ENCODE data around the gene MAN2B1.

MAN2B1 gene

DNA sequence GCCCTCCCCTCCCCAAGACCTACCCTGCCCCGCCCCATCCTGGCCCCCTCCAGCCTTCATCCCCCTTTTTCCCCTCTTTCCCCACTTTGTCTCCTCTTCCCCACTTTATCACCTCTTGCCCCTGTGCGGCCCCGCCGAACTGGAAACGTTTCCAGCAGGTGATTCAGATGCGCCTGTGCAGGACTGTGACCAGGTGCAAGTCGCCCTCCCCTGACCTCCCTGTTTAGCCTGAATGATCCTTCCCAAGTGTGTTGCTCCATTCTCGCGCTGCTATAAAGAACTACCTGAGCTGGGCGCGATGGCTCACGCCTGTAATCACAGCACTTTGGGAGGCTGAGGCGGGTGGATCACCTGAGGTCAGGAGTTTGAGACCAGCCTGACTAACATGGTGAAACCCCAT is 29.9 kb downstream of the MAN2B1 start:
- Histone ChIP-seq H3K4me2 (ENCODE audit: low read length) (no peak overlapping the region), H3F3A (ENCODE audit: control insufficient read depth, insufficient read depth) (no peaks in the 10 kb centered on the region), H3K36me3 (ENCODE audit: control insufficient read depth, low read length) (no peaks in the 10 kb centered on the region), H3K9me2 (replicated peaks; ENCODE audit: control insufficient read depth, low read length) (no peaks in the 10 kb centered on the region), H3K4me3 (ENCODE audit: low read length) (no peak overlapping the region), H3K4me1 (ENCODE audit: control insufficient read depth, low read length) (peaks cover 9% of the 10 kb centered on the region), H3K27ac (ENCODE audit: low read depth, low read length) (no peak overlapping the region), H3K79me2 (ENCODE audit: control insufficient read depth, low read length) (no peaks in the 10 kb centered on the region), H3K27me3 (ENCODE audit: control insufficient read depth, low read length) (no peaks in the 10 kb centered on the region), H3K9me3 (ENCODE audit: control insufficient read depth, insufficient read depth, low read length) (no peaks in the 10 kb centered on the region), H4K20me1 (ENCODE audit: control insufficient read depth, insufficient read depth, low read depth, low read length) (no peaks in the 10 kb centered on the region)
- no peak for TF ChIP-seq CTCF (IDR thresholded peaks at IDR 0.05; ENCODE audit: low read depth, low read length, poor library complexity, severe bottlenecking)
- TF ChIP-seq EZH2phosphoT487 (IDR thresholded peaks at IDR 0.05; ENCODE audit: borderline replicate concordance, low read length), result no peak

GRCh38 chr19:12629215-12629614 is 37.3 kb downstream of the MAN2B1 start:
- H3K9me2 ChIP-seq (replicated peaks; ENCODE audit: control insufficient read depth, low read length), result no peaks in the 10 kb centered on the region
- H3K4me3 ChIP-seq (ENCODE audit: low read length), result no peak overlapping the region
- no peaks in the 10 kb centered on the region for H3K27me3 ChIP-seq (ENCODE audit: control insufficient read depth, low read length)
- H3F3A ChIP-seq (ENCODE audit: control insufficient read depth, insufficient read depth), result no peaks in the 10 kb centered on the region
- no peaks in the 10 kb centered on the region for H3K79me2 ChIP-seq (ENCODE audit: control insufficient read depth, low read length)
- H4K20me1 ChIP-seq (ENCODE audit: control insufficient read depth, insufficient read depth, low read depth, low read length), result no peaks in the 10 kb centered on the region
- no peaks in the 10 kb centered on the region for H3K4me1 ChIP-seq (ENCODE audit: control insufficient read depth, low read length)
- TF ChIP-seq CTCF (IDR thresholded peaks at IDR 0.05; ENCODE audit: low read depth, low read length, poor library complexity, severe bottlenecking) (no peak), EZH2phosphoT487 (IDR thresholded peaks at IDR 0.05; ENCODE audit: borderline replicate concordance, low read length) (no peak)
- H3K9me3 ChIP-seq (ENCODE audit: control insufficient read depth, insufficient read depth, low read length), result peaks cover 10% of the 10 kb centered on the region; the same call in 1 of the 2 replicates
- H3K36me3 ChIP-seq (ENCODE audit: control insufficient read depth, low read length), result peaks cover 30% of the 10 kb centered on the region
- no peak overlapping the region for H3K4me2 ChIP-seq (ENCODE audit: low read length)
- no peak overlapping the region for H3K27ac ChIP-seq (ENCODE audit: low read depth, low read length)

- H3K27me3 ChIP-seq (ENCODE audit: control insufficient read depth, low read length), result no peaks in the 10 kb centered on the region
- H3K27ac ChIP-seq (ENCODE audit: low read depth, low read length), result no peak overlapping the region
- peaks cover 30% of the 10 kb centered on the region for H3K36me3 ChIP-seq (ENCODE audit: control insufficient read depth, low read length)
- H3K4me1 ChIP-seq (ENCODE audit: control insufficient read depth, low read length), result no peaks in the 10 kb centered on the region
- H3K4me3 ChIP-seq (ENCODE audit: low read length), result no peak overlapping the region
- H3K9me3 ChIP-seq (ENCODE audit: control insufficient read depth, insufficient read depth, low read length), result peaks cover 10% of the 10 kb centered on the region; the same call in 1 of the 2 replicates
- no peak overlapping the region for H3K4me2 ChIP-seq (ENCODE audit: low read length)
- H3F3A ChIP-seq (ENCODE audit: control insufficient read depth, insufficient read depth), result no peaks in the 10 kb centered on the region
- no peaks in the 10 kb centered on the region for H4K20me1 ChIP-seq (ENCODE audit: control insufficient read depth, insufficient read depth, low read depth, low read length)
- no peak for TF ChIP-seq EZH2phosphoT487 (IDR thresholded peaks at IDR 0.05; ENCODE audit: borderline replicate concordance, low read length)
- no peak for TF ChIP-seq CTCF (IDR thresholded peaks at IDR 0.05; ENCODE audit: low read depth, low read length, poor library complexity, severe bottlenecking)
- H3K79me2 ChIP-seq (ENCODE audit: control insufficient read depth, low read length), result no peaks in the 10 kb centered on the region
- no peaks in the 10 kb centered on the region for H3K9me2 ChIP-seq (replicated peaks; ENCODE audit: control insufficient read depth, low read length)
These were observed 38.2 kb downstream of the MAN2B1 start for GRCh38 chr19:12628040-12629022.

Data from DOHH2 (cell line).